ENCODE measurements around the gene SYCP1.
"Not testable (repeated sequence)": the region's sequence is repeated elsewhere in the genome, so short reads cannot be mapped to it uniquely, and the experiment has no call there.

SYCP1 gene

DNA sequence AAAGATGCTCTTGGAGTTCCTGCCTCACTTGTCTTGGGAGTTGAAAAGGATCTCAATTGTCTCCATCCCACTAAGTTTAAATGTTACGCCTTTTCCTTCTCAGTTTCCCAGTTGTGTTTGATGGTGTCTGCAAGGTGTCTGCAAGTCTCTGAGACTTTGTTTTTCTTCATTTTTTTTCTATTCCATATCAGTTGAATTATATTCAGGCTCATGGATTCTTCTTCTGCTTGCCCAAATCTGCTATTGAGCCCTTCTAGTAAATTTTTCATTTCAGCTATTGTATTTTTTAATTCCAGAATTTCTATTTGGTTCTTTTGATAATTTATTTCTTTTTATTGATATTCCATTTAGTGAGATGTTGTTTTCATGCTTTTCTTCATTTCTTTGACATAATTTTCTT, 127.6 kb downstream of the SYCP1 start:
- no peak for DNase-seq

DNA sequence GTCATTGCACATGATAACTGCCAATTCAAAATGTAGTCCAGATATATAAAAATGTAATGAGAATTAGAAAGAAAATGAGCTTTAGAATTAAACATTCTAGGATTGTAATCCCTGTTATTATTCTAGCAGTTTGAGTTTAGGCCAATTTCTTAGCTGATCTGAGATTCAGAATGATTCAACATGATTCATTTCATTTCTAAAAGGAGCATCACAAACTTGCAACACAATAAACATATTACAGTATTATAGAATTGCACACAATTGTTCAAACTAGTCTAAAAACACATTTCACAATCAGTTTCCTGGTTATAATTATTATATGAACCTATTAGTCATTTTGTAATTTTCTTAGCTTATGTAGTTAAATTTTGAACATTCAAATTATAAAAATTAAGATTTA, 131.6 kb downstream of the SYCP1 start:
- no peak for DNase-seq

DNA sequence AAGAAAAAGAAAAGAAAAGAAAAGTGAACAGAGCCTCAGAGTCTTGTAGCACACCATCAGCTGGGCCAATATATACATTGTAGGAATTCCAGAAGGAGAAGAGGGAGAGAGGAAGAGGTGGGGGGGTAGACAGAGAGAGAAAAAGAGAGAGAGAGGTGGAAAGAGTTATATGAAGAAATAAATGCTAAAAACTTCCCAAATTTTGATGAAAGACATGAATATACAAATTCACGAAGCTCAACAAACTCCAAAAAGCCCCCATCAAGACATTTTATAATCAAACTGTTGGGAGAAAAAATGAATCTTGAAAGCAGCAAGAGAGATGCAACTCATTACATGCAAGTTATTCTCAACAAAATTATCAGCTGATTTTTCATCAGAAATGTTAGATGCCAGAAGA, 133.4 kb downstream of the SYCP1 start:
- DNase-seq: no peak

DNA sequence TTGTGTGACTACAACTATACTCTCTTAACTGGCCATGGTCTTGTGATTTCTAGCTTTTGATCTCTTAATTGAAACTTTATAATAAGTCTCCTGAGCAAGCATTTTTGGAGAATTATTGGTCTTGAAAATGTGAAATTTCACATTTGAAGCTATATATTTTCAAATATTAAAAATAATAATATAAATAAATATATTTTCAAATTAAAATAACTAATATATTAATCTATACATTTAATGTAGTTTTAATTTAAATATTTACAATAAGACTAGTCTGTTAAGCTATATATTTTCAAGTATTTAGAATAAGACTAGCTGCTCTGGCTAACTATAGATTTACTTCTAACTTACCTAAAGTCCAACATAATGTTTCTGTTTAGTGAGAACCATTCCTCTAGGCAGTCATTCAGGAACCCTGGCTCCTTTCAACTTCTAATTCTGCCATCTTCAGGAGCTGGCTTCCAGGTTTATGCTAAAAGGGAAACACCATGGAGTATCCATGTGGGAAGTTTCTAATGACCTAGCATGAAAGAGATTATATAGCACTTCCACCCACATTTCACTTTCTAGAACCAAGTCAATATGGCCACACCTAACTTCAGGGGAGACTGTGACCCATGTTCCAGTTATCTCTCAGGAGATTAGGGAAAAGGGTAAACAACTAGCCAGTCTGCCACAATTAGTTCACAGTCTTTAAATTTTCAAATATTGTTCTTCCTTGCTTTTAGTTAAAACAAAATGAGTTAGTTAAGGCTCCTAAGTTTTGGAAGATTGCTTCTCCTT, 143.0 kb downstream of the SYCP1 start:
- no peak for DNase-seq

DNA sequence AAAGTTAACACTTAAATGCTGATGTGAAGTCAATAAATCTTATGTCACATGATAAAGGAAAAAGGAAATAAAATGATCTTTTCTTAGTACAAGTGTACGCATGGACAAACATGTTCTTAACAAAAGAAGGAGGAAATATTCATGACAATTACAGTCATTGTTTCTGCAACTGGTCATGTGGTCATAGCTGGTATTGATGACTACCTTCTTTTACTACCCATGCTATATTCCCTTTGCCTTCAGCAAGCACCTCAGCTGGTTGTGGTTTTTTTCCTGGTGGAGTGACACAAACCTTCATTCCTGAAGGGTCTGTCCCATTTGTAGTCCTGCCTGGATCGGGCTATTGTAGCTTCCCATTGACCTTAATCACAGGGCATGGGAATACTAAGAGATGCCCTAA, 151.5 kb downstream of the SYCP1 start:
- no peak for DNase-seq

DNA sequence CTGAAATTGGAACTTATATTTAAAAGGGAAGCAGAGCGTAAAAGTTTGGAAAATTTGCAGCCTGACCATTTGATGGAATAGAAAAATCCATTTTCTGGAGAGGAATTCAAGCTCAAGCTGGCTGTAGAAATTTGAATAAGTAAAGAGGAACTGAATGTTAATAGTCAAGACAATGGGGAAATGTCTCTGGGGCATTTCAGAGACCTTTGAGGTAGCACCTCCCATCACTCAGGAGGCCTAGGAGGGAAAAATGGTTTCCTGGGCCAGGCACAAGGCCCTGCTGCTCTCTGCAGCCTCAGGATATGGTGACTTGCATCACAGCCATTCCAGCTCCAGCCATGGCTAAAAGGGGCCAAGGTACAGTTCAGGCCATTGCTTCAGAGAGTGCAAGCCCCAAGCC, 157.3 kb downstream of the SYCP1 start:
- no peak for DNase-seq

DNA sequence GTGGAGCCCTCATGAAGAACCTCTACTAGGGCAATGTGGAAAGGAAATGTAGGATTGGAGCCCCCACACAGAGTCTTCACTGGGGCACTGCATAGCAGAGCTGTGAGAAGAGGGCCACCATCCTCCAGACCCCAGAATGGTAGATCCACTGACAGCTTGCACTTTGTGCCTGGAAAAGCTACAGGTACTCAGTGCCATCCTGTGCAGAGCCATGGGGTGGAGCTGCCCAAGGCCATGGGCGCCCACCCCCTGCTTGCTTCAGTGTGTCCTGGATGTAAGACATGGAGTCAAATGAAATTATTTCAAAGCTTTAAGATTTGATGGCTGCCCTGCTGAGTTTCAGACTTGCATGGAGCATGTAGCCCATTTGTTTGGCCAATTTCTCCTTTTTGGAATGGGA, 157.8 kb downstream of the SYCP1 start:
- no peak for DNase-seq

DNA sequence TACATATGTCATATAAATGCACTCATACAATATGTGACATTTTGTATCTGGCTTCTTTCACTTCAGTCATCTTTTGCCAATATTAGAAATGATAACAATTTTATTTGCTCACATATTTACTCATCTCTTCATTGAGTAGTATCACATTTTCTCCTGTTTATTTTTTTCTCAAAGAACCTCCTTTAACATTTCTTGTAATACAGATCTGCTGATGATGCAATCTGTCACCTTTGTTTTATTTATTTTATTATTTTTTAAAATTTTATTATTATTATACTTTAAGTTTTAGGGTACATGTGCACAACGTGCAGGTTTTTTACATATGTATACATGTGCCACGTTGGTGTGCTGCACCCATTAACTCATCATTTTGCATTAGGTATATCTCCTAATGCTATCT, 159.1 kb downstream of the SYCP1 start:
- DNase-seq: no peak

DNA sequence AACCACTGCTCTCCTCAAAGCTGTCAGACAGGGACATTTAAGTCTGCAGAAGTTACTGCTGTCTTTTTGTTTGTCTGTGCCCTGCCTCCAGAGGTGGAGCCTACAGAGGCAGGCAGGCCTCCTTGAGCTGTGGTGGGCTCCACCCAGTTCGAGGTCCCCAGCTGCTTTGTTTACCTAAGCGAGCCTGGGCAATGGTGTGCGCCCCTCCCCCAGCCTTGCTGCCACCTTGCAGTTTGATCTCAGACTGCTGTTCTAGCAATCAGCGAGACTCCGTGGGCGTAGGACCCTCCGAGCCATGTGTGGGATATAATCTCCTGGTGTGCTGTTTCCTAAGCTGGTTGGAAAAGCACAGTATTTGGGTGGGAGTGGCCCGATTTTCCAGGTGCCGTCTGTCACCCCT, 164.9 kb downstream of the SYCP1 start:
- not testable (repeated sequence) for DNase-seq

DNA sequence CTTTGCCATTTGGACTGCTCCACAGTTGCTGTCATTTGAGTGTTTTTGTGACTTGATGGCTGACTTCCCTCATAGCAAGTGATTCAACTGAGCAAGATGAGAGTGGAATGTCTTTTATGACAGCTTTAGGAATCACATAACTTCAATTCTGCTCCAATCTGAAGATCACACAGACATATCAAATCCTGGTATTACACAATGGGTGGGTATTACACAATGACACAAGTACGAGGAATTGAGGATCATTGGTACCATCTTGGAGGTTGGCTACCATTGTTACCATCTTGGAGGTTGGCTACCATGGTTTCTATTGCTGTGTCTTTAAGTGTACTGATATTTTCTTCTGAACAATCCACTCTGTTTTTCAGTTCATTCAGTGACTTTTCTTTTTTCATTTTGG, 166.5 kb downstream of the SYCP1 start:
- no peak for DNase-seq

DNA sequence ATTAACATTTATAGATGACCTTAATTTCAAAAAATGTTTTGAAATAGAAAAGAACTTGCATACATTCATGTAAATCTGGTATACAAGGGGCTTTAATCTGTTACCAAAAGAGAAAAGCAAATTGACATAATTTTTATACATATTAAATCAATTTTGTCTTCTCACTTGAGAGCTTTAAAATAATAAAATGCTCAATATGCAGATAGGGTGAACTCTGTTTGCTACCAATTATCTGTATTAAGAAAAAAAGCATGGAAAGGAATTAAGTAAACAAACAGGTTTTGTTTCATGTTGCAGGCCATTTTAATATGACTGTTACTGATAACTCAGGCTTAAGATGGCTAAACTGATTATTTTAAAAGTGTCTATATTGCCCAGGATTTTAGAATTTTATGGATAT, 168.9 kb downstream of the SYCP1 start:
- no peak for DNase-seq

DNA sequence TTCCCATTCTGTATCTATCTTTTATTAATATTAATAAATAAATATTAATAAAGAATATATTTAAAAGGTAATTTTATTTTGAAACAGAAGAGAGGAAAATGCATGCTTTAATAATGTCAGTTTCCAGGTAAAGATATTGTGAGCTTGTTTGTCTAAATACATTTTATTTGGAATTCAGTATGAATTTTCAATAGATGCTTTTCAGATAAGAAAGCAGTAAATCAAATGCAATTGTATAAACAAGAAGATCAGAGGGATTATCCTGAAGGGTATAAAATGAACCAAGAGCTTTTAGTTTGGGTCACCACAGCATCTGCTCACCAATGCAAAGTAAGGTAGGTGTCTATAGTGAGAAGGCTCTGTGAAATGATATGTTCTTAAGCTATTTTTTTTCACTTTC, 174.9 kb downstream of the SYCP1 start, which contains the start of gene TSHB:
Gene TSHB, plus strand, starts transcription at position 301 of the 400 bp plus-strand sequence. CDS start 3,537 bp downstream, outside the sequence.
- no peak for DNase-seq

DNA sequence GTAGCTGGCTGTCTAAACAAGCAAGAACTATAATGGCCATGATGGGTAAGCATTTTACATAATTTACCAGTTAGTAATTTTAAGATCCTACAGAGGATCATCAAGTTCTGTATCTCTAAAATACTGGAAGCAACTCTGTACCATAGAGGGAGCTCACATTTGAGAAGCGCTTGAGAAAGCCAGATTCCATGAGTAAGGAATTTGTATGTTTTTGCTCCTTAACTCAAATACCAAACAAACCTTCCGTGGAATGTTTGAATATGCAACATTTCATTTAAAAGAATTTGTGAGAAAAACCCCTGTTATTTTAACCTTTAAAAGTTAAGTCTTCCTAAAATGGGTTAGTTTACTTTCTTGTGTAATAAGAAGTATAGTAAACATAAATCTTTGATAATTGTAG, 176.9 kb downstream of the SYCP1 start:
- no peak for DNase-seq

DNA sequence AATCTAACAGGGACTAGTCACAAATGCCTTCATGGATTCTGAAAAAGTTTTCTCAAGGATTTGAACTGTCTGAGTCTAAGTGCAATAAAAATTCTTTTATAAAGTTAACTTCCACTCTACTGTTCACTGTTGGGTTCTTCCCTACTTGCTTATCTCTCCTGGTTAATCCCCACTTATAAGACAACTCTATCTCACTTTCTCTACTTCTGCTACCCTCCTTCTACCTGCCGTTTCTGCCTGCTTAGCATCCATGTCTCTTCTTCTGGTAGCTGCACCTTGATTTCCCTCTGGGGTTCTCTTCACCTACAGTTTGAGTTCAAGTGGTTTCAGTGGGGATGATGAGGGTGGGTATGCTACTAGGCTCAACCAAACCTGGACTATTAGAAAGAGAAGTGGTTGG, 181.0 kb downstream of the SYCP1 start:
- DNase-seq: no peak

DNA sequence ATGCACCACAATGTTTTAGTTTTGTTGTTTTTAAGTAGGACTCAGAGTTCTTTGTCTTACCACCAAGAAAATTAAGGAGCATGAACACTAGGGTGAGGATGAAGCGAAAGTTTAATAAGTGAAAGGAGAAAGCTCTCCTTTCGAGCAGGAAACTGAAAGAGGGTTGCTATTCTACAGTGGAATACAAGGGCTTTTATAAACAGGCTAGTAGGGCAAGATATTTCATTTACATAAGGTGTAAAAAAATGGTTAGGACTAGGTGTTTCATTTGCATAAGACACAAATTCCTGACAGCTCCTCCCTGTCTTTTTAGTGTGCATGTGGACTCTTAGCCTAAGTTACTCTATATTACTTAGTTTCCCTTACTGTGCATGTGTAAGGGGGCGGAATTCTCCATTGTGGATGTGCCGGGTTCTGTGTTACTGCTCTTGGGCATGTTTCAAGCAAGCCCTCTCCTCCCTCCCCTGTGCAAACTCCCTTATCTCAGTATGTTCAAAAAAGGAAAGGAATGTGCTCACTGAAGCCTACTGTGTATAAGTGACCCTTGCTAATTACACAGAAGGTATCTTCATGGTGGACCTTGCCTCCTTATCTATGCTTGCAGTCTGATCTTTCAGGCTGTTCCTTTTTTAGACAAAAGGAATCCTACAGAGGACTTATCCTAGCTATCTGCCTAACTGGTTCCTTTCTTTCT, 182.3 kb downstream of the SYCP1 start:
- DNase-seq: no peak

DNA sequence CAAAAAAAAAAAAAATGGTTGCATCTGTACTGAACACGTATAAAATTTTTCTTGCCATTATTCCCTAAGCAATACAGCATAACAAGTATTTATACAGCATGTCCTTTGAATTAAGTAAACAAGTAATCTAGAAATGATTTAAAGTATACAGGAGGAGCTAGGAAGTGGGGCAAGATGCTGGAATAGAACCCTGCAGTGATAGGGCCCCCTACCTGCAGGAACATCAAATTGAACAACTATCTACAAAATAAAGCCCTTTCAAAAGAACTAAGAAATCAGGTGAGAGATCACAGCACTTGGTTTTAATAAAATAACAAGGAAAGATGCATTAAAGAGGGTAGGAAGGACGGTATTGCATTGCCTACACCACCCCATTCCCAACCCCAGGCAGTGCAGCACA, 185.8 kb downstream of the SYCP1 start:
- no peak for DNase-seq

DNA sequence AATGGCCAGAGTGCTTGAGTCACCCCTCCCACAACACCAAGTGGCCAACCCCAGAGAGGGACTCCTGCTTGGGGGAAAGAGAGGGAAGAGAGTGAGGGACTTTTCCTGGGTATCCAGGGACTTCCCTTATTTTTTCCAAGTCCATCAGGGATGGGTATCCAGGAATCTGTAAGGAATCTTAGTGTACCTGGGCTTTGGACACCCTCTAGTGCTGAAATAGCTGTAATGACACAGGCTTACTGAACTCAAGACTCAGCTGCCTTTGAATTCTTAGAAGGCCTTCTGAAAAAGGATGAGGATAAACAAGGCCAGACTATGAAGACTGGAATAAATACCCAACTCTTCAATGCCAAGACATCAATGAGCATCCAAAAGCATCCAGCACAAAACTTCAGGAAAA, 187.0 kb downstream of the SYCP1 start:
- no peak for DNase-seq
